PC-3 (cell line): ENCODE data around the gene CTBP2. TPM values are rescaled to one million over a fixed set of nuclear protein-coding genes. Genes with fewer than 3 reads are reported as not detected.
A peak's percentile ranks its signal among the peaks of the same experiment; 100 is the strongest.

Experiments used
- ATAC-seq: fragments of 200-7000 bp; cut with Tn5 transposase; 2 replicates; pipeline ENCODE4 v1.9.1; 2020; ENCODE audit warnings: mild to moderate bottlenecking, moderate library complexity
- BruUV-seq: library from RNA; stranded (reverse); fragments of 400-500 nt; replicated peaks from 2 replicates; lab custom pipeline; 2021; lab: Mats Ljungman, UMichigan
- CTCF ChIA-PET: fragments of 300-600 bp; sonication (Branson Sonifier 250); formaldehyde crosslinking; loops from one replicate; lab custom pipeline; 2022; ENCODE audit warnings: antibody characterized with exemption; lab: Charles Lee
- POLR2A ChIA-PET: fragments of 300-600 bp; sonication (Branson Sonifier 250); formaldehyde crosslinking; loops from one replicate; lab custom pipeline; 2022; ENCODE audit warnings: antibody characterized with exemption; ENCODE audit not compliant: unreplicated experiment; lab: Charles Lee
- DNase-seq: peaks from one replicate; pipeline ENCODE4 v3.0.0-alpha.2; 2015
- H2AFZ ChIP-seq: fragments of 300-600 bp; sonication (generic); 2 replicates; pipeline ENCODE4 v1.6.0; 2016; ENCODE audit warnings: antibody characterized with exemption, low read length
- H3F3A ChIP-seq: fragments of 300-600 bp; sonication (generic); one replicate; pipeline ENCODE4 v1.6.0; 2017; ENCODE audit warnings: antibody characterized with exemption, low read length, control low read depth, mild to moderate bottlenecking; ENCODE audit not compliant: unreplicated experiment
- H3K27ac ChIP-seq: fragments of 300-600 bp; sonication (generic); 2 replicates; pipeline ENCODE4 v1.5.1; 2016; ENCODE audit warnings: mild to moderate bottlenecking, low read length
- H3K27me3 ChIP-seq: fragments of 300-600 bp; sonication (generic); 2 replicates; pipeline ENCODE4 v1.6.1; 2016; ENCODE audit warnings: low read length, mixed read lengths
- H3K36me3 ChIP-seq: fragments of 300-600 bp; sonication (generic); 2 replicates; pipeline ENCODE4 v1.6.1; 2016; ENCODE audit warnings: low read depth, mixed run types, low read length, mixed read lengths
- H3K4me1 ChIP-seq: fragments of 300-600 bp; sonication (generic); 2 replicates; pipeline ENCODE4 v1.5.1; 2016; ENCODE audit warnings: low read length; ENCODE audit not compliant: insufficient read depth
- H3K4me2 ChIP-seq: fragments of 300-600 bp; sonication (generic); 2 replicates; pipeline ENCODE4 v1.6.0; 2016; ENCODE audit warnings: low read length
- H3K4me3 ChIP-seq: fragments of 300-600 bp; sonication (generic); 2 replicates; pipeline ENCODE4 v1.5.1; 2016; ENCODE audit warnings: mild to moderate bottlenecking, low read length, mixed read lengths
- H3K79me2 ChIP-seq: fragments of 300-600 bp; sonication (generic); 2 replicates; pipeline ENCODE4 v1.6.1; 2017; ENCODE audit warnings: low read length, mixed read lengths
- H3K9ac ChIP-seq: fragments of 300-600 bp; sonication (generic); 2 replicates; pipeline ENCODE4 v1.6.0; 2016; ENCODE audit warnings: mild to moderate bottlenecking, low read length
- H3K9me2 ChIP-seq: fragments of 300-600 bp; sonication (generic); replicated peaks from 2 replicates; pipeline ENCODE4 v1.6.1; 2016; ENCODE audit warnings: mixed run types, low read length, mixed read lengths
- H3K9me3 ChIP-seq: fragments of 300-600 bp; sonication (generic); 2 replicates; pipeline ENCODE4 v1.6.1; 2016; ENCODE audit warnings: low read length, mixed read lengths
- H4K20me1 ChIP-seq: fragments of 300-600 bp; sonication (generic); 2 replicates; pipeline ENCODE4 v1.6.1; 2016; ENCODE audit warnings: low read length, mixed read lengths
- CTCF ChIP-seq: fragments of 300-600 bp; sonication (generic); conservative IDR thresholded peaks from 2 replicates; pipeline ENCODE4 v1.5.1; 2017; ENCODE audit warnings: antibody characterized with exemption, low read depth, mild to moderate bottlenecking, low read length
- EZH2 ChIP-seq: fragments of 300-600 bp; sonication (generic); IDR thresholded peaks from one replicate; pipeline ENCODE4 v1.6.1; 2017; ENCODE audit warnings: antibody characterized with exemption, mild to moderate bottlenecking, low read length; ENCODE audit not compliant: unreplicated experiment
- EZH2phosphoT487 ChIP-seq: fragments of 300-600 bp; sonication (generic); IDR thresholded peaks from 2 replicates; pipeline ENCODE4 v1.6.1; 2018; ENCODE audit warnings: mild to moderate bottlenecking, antibody characterized with exemption, low read length, borderline replicate concordance
- intact Hi-C: fragments of 100-400 bp; cut with micrococcal nuclease; formaldehyde crosslinking; loops from 2 replicates; pipeline ENCODE4 v1.9.0; 2023
- total RNA-seq: library from RNA; depleted of rRNA; stranded (reverse); fragments of >200 nt; gene quantifications from 2 replicates; pipeline ENCODE4 v1.2.3, GENCODE V29; 2014

The CTBP2 gene
- total RNA-seq, 1 experiment from 2014 or later, result 78.9 TPM

DNA sequence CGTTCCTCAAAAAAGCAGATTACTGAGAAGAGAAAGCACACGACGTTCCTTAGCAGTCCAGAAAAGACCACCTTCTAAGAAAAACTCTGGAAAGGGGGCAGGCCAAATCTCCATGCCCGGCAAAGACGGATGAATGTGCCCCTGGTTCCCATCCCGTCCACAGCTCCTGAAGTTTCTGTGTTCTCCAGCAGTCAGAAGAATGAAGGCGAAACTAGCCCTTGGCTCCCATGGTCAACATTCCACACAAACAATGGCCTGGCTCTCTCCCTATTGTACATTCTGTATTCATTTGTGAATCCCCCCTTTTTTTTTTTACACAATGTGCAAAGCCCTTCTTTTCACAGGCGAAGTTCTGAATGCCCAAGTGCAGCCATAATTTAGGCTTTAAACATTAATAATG lies 5.3 kb downstream of the CTBP2 start:
- ChIA-PET CTCF (no interaction called here), POLR2A (no interaction called here)
- H3K4me2 ChIP-seq, result peak overlapping the region; percentile 99
- intact Hi-C loops, result loop anchor here (5.0 to 10.0 kb wide), 4 partner anchors 33 to 540 kb away; no protein-coding TSS in a partner anchor
- no peaks in the 10 kb centered on the region for H3K9me2 ChIP-seq
- no peaks in the 10 kb centered on the region for H3K27me3 ChIP-seq
- H3F3A ChIP-seq, result no peaks in the 10 kb centered on the region
- peaks cover 7% of the 10 kb centered on the region; the same call in 1 of the 2 replicates for H3K36me3 ChIP-seq
- TF ChIP-seq EZH2, result no peak
- H4K20me1 ChIP-seq, result peaks cover 10% of the 10 kb centered on the region
- no peak overlapping the region for H2AFZ ChIP-seq
- H3K4me3 ChIP-seq, result peak overlapping the region; percentile 82; the same call in 1 of the 2 replicates
- peaks cover 96% of the 10 kb centered on the region for H3K79me2 ChIP-seq
- BruUV-seq, result no TSS peak
- peak overlapping the region; percentile 50 for H3K27ac ChIP-seq
- peak overlapping the region; percentile 37 for H3K9ac ChIP-seq
- DNase-seq (no peak), ATAC-seq (no peak)
- no peaks in the 10 kb centered on the region for H3K9me3 ChIP-seq
- H3K4me1 ChIP-seq, result peaks cover 50% of the 10 kb centered on the region

DNA sequence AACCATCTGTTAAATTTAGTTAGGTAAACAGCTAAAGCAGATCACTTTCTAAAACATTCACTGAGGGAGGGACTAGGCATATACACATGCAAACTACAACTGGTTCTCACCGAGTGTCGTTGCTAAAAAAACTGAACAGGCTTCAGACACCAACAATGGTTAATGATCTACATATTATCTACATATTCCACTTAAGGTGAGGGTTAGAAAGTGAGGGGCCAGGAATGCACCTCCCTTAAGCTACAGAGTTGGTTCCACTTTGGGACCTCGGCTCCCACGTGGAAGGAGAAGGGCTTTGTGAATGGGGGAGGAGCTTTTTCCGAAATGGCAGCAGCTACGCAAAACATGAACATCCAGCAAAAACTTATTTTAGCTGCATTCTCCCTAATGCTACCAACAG lies 5.8 kb downstream of the CTBP2 start:
- H2AFZ ChIP-seq, result no peak overlapping the region
- peaks cover 9% of the 10 kb centered on the region; the same call in 1 of the 2 replicates for H3K36me3 ChIP-seq
- intact Hi-C loops, result loop anchor here (10.0 kb wide), 1 partner anchor 540 kb away; no protein-coding TSS in a partner anchor
- ChIA-PET CTCF (no interaction called here), POLR2A (no interaction called here)
- H3K9me2 ChIP-seq, result no peaks in the 10 kb centered on the region
- H3K27me3 ChIP-seq, result no peaks in the 10 kb centered on the region
- peak overlapping the region; percentile 50 for H3K27ac ChIP-seq
- DNase-seq, result no peak
- no TSS peak for BruUV-seq
- no peaks in the 10 kb centered on the region for H3F3A ChIP-seq
- H4K20me1 ChIP-seq, result peaks cover 10% of the 10 kb centered on the region
- peak overlapping the region; percentile 99 for H3K4me2 ChIP-seq
- peak overlapping the region; percentile 82; the same call in 1 of the 2 replicates for H3K4me3 ChIP-seq
- H3K9me3 ChIP-seq, result no peaks in the 10 kb centered on the region
- peaks cover 50% of the 10 kb centered on the region for H3K4me1 ChIP-seq
- H3K9ac ChIP-seq, result peak overlapping the region; percentile 37
- TF ChIP-seq EZH2, result no peak
- no peak for TF ChIP-seq EZH2phosphoT487
- no peak for TF ChIP-seq CTCF
- H3K79me2 ChIP-seq, result peaks cover 97% of the 10 kb centered on the region
- ATAC-seq, result no peak

- Histone ChIP-seq H3K9me3 (no peaks in the 10 kb centered on the region), H3K4me1 (peaks cover 50% of the 10 kb centered on the region), H3K4me2 (peak overlapping the region; percentile 99), H3K27ac (peak overlapping the region; percentile 50), H3F3A (no peaks in the 10 kb centered on the region), H4K20me1 (peaks cover 10% of the 10 kb centered on the region), H3K27me3 (no peaks in the 10 kb centered on the region), H3K9ac (peak overlapping the region; percentile 37), H3K9me2 (no peaks in the 10 kb centered on the region), H3K4me3 (no peak overlapping the region), H3K36me3 (peaks cover 9% of the 10 kb centered on the region; the same call in 1 of the 2 replicates), H2AFZ (no peak overlapping the region), H3K79me2 (peaks cover 100% of the 10 kb centered on the region)
- intact Hi-C loops, result loop anchor here (10.0 kb wide), 1 partner anchor 541 kb away; no protein-coding TSS in a partner anchor
- ChIA-PET CTCF (no interaction called here), POLR2A (interaction anchor here (0.6 kb wide), 1 partner anchor 991 kb away, joined by 3 read pairs; no protein-coding TSS in a partner anchor)
- no TSS peak for BruUV-seq
- TF ChIP-seq CTCF (no peak), EZH2phosphoT487 (no peak), EZH2 (no peak)
- peak; percentile 73 for ATAC-seq
- peak; percentile 57 for DNase-seq
Observed at GRCh38 chr10:125153703-125154490, 6.5 kb downstream of the CTBP2 start.
